Smooth muscle cell (in vitro differentiated cells): Measurements from ENCODE around the gene CACTIN. TPM values are rescaled to one million over a fixed set of nuclear protein-coding genes. Genes with fewer than 3 reads are reported as not detected.

Source experiments
- DNase-seq: peaks from one replicate; lab custom pipeline; 2025; ENCODE audit not compliant: unreplicated experiment; lab: John Stamatoyannopoulos, UW
- H2AFZ ChIP-seq: fragments of 200-600 bp; sonication (generic); 2 replicates; pipeline ENCODE4 v1.6.0; 2016; ENCODE audit warnings: antibody characterized with exemption, low read depth, mild to moderate bottlenecking
- H3F3A ChIP-seq: fragments of 200-600 bp; sonication (generic); 2 replicates; pipeline ENCODE4 v1.6.0; 2017; ENCODE audit warnings: antibody characterized with exemption, low read depth
- H3K27ac ChIP-seq: fragments of 200-600 bp; sonication (generic); 2 replicates; pipeline ENCODE4 v1.5.1; 2016; ENCODE audit warnings: low read depth, mild to moderate bottlenecking
- H3K27me3 ChIP-seq: fragments of 200-600 bp; sonication (generic); 2 replicates; pipeline ENCODE4 v1.6.1; 2016; ENCODE audit warnings: low read depth, mild to moderate bottlenecking
- H3K36me3 ChIP-seq: fragments of 200-600 bp; sonication (generic); 2 replicates; pipeline ENCODE4 v1.5.1; 2016; ENCODE audit warnings: low read depth
- H3K4me1 ChIP-seq: fragments of 200-600 bp; sonication (generic); 2 replicates; pipeline ENCODE4 v1.5.1; 2016; ENCODE audit warnings: low read depth
- H3K4me2 ChIP-seq: fragments of 200-600 bp; sonication (generic); 2 replicates; pipeline ENCODE4 v1.6.0; 2016; ENCODE audit warnings: mild to moderate bottlenecking
- H3K4me3 ChIP-seq: fragments of 200-600 bp; sonication (generic); 2 replicates; pipeline ENCODE4 v1.5.1; 2016; ENCODE audit warnings: mild to moderate bottlenecking
- H3K79me2 ChIP-seq: fragments of 200-600 bp; sonication (generic); 2 replicates; pipeline ENCODE4 v1.6.0; 2016; ENCODE audit warnings: low read depth, mild to moderate bottlenecking
- H3K9ac ChIP-seq: fragments of 200-600 bp; sonication (generic); 2 replicates; pipeline ENCODE4 v1.6.0; 2016; ENCODE audit warnings: low read depth
- H3K9me3 ChIP-seq: fragments of 200-600 bp; sonication (generic); replicated peaks from 2 replicates; pipeline ENCODE4 v1.5.1; 2016; ENCODE audit warnings: low read depth
- H4K20me1 ChIP-seq: fragments of 200-600 bp; sonication (generic); 2 replicates; pipeline ENCODE4 v1.6.0; 2016; ENCODE audit warnings: low read depth
- CTCF ChIP-seq: fragments of 200-600 bp; sonication (generic); IDR thresholded peaks from 2 replicates; pipeline ENCODE4 v1.5.1; 2017; ENCODE audit warnings: borderline replicate concordance, mild to moderate bottlenecking, antibody characterized with exemption; ENCODE audit not compliant: insufficient read depth, poor library complexity, severe bottlenecking
- WGBS: methylation state at CpG from one replicate; pipeline ENCODE4 v1.1.7; 2016; ENCODE audit warnings: low lambda C conversion rate; 5-methylcytosine and 5-hydroxymethylcytosine counted together
- polyA plus RNA-seq: library from polyadenylated mRNA; unstranded; fragments of >200 nt; fragmentation: Nextera tagmentation; extraction: Ambion mirVana; gene quantifications from 2 replicates; pipeline ENCODE4 v1.2.1, GENCODE V29; 2016
- total RNA-seq: library from RNA; depleted of rRNA; stranded (reverse); fragments of >200 nt; gene quantifications from 2 replicates; pipeline ENCODE4 v1.2.3, GENCODE V29; 2014

CACTIN gene
- total and polyA plus RNA-seq, 2 experiments from 2014 or later: 16.7 to 22.5 TPM

GRCh38 chr19:3575949-3576673 lies 50.5 kb downstream of the CACTIN start:
- H3K4me2 ChIP-seq: peak overlapping the region; percentile 96
- H3K27ac ChIP-seq: no peak overlapping the region
- H2AFZ ChIP-seq: no peak overlapping the region
- peaks cover 38% of the 10 kb centered on the region for H3F3A ChIP-seq
- peaks cover 45% of the 10 kb centered on the region for H4K20me1 ChIP-seq
- 72% methylated on average over 29 of the region's 29 CpGs for WGBS
- peaks cover 14% of the 10 kb centered on the region for H3K4me1 ChIP-seq
- H3K9me3 ChIP-seq: no peaks in the 10 kb centered on the region
- no peaks in the 10 kb centered on the region for H3K79me2 ChIP-seq
- H3K9ac ChIP-seq: no peak overlapping the region
- no peak for DNase-seq
- no peak for TF ChIP-seq CTCF
- no peaks in the 10 kb centered on the region for H3K36me3 ChIP-seq
- H3K27me3 ChIP-seq: no peaks in the 10 kb centered on the region
- peak overlapping the region; percentile 47 for H3K4me3 ChIP-seq

DNA sequence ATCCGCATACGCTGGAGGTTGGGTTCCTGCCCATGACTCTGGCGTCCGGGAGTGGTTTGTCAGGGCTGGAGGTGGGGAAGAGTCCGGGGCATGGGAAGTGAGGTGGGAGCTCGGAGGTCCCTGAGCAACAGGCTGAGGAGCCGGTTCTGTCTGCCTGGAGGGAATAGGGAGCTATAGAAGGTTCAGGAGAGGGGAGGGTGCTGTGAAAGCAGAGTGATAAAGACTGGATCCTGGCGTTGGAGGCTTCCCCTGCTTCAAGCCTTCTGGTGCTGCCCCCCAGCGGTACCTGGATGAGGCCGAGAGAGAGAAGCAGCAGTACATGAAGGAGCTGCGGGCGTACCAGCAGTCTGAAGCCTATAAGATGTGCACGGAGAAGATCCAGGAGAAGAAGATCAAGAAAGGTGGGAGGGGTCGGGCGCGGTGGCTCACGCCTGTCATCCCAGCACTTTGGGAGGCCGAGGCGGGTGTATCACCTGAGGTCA lies 51.3 kb downstream of the CACTIN start:
- no peak overlapping the region for H3K4me2 ChIP-seq
- 90% methylated on average over 19 of the region's 19 CpGs for whole genome bisulfite sequencing
- H3K4me3 ChIP-seq: no peak overlapping the region
- peaks cover 32% of the 10 kb centered on the region for H3F3A ChIP-seq
- no peak overlapping the region for H3K9ac ChIP-seq
- no peak overlapping the region for H3K27ac ChIP-seq
- H3K36me3 ChIP-seq: no peaks in the 10 kb centered on the region
- H3K4me1 ChIP-seq: peaks cover 14% of the 10 kb centered on the region
- H3K27me3 ChIP-seq: no peaks in the 10 kb centered on the region
- H3K79me2 ChIP-seq: no peaks in the 10 kb centered on the region
- H3K9me3 ChIP-seq: no peaks in the 10 kb centered on the region
- TF ChIP-seq CTCF: peak; percentile 19
- no peak for DNase-seq
- H4K20me1 ChIP-seq: peaks cover 45% of the 10 kb centered on the region
- H2AFZ ChIP-seq: no peak overlapping the region

DNA sequence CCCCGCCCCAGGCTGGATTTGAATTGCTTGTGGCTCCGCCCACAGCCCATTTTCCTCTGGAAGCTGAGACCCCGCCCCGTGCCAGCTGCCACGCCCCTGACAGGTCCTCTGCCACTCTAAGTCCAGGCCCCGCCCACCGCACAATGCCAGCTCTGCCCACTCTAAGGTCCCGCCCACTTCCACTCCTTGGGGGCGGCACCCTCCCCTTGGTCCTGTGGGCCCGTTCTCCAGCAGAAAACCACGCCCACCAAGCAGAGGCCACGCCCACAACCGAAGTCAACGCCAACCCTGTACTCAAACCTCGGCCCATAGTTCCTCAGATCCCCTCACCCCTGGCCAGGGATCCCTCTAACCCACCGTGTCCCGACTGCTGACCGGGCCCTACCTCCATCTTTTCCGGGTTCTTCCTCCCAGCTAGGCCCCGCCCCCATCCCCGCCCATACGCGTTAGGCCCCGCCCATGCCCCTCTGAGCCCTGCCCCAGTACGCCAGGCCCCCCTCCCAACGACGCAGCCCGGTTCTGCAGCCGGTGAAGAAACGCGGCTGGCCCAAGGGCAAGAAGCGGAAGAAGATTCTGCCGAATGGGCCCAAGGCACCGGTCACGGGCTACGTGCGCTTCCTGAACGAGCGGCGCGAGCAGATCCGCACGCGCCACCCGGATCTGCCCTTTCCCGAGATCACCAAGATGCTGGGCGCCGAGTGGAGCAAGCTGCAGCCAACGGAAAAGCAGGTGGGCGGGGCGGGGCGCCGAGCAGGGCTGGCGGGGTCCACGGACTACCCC lies 52.5 kb downstream of the CACTIN start:
- Histone ChIP-seq H3K27me3 (no peaks in the 10 kb centered on the region), H3K9ac (no peak overlapping the region), H3K4me2 (peak overlapping the region; percentile 99), H2AFZ (no peak overlapping the region), H3K27ac (no peak overlapping the region), H3K4me3 (peak overlapping the region; percentile 95), H3K9me3 (no peaks in the 10 kb centered on the region), H4K20me1 (peaks cover 35% of the 10 kb centered on the region), H3K79me2 (no peaks in the 10 kb centered on the region), H3K4me1 (peaks cover 14% of the 10 kb centered on the region), H3K36me3 (no peaks in the 10 kb centered on the region), H3F3A (peaks cover 22% of the 10 kb centered on the region)
- TF ChIP-seq CTCF: no peak
- 41% methylated on average over 40 of the region's 55 CpGs for WGBS
- DNase-seq: peak; percentile 76
